SK-N-SH treated with all-trans-retinoic acid at 6 μM for 48 hours (cell line): ENCODE results near the gene HDGF.

Experiments used
- ATAC-seq: fragments of 200-7000 bp; cut with Tn5 transposase; 3 replicates; pipeline ENCODE4 v1.9.1; 2020; ENCODE audit warnings: mild to moderate bottlenecking, moderate library complexity
- ARNTL ChIP-seq: fragments of 450-650 bp; formaldehyde crosslinking; IDR thresholded peaks from 2 replicates; pipeline ENCODE4 v1.5.0; 2020; ENCODE audit warnings: low read depth, mild to moderate bottlenecking, moderate library complexity, borderline replicate concordance
- BACH2 ChIP-seq: fragments of 250-450 bp; sonication (Bioruptor Pico); IDR thresholded peaks from 2 replicates; pipeline ENCODE4 v1.9.0; 2021; ENCODE audit warnings: mild to moderate bottlenecking, borderline replicate concordance
- CREB5 ChIP-seq: fragments of 250-450 bp; sonication (Bioruptor Pico); IDR thresholded peaks from 2 replicates; pipeline ENCODE4 v1.5.1; 2020; ENCODE audit warnings: low read depth, mild to moderate bottlenecking, moderate library complexity
- CSDC2 ChIP-seq: fragments of 250-450 bp; sonication (Bioruptor Pico); IDR thresholded peaks from 2 replicates; pipeline ENCODE4 v1.5.0; 2020; ENCODE audit warnings: mild to moderate bottlenecking, moderate library complexity
- CSRNP3 ChIP-seq: fragments of 250-450 bp; sonication (Bioruptor Pico); IDR thresholded peaks from 2 replicates; pipeline ENCODE4 v1.5.1; 2021; ENCODE audit warnings: mild to moderate bottlenecking, moderate library complexity
- ESRRG ChIP-seq: fragments of 250-450 bp; sonication (Bioruptor Pico); IDR thresholded peaks from 2 replicates; pipeline ENCODE4 v1.6.1; 2021; ENCODE audit warnings: mild to moderate bottlenecking
- GLIS3 ChIP-seq: fragments of 250-450 bp; sonication (Bioruptor Pico); IDR thresholded peaks from 2 replicates; pipeline ENCODE4 v1.5.0; 2020; ENCODE audit warnings: mild to moderate bottlenecking, moderate library complexity
- ISL1 ChIP-seq: fragments of 250-450 bp; sonication (Bioruptor Pico); IDR thresholded peaks from 2 replicates; pipeline ENCODE4 v2.1.2; 2022; ENCODE audit warnings: mild to moderate bottlenecking, moderate library complexity
- OSR1 ChIP-seq: fragments of 250-450 bp; sonication (Bioruptor Pico); IDR thresholded peaks from 2 replicates; pipeline ENCODE4 v1.8.0; 2022; ENCODE audit warnings: moderate library complexity, mild to moderate bottlenecking, inconsistent platforms
- PATZ1 ChIP-seq: fragments of 250-450 bp; sonication (Bioruptor Pico); IDR thresholded peaks from 2 replicates; pipeline ENCODE4 v1.8.0; 2020; ENCODE audit warnings: mild to moderate bottlenecking, moderate library complexity, borderline replicate concordance
- POU6F1 ChIP-seq: fragments of 250-450 bp; sonication (Bioruptor Pico); IDR thresholded peaks from 2 replicates; pipeline ENCODE4 v1.8.0; 2021; ENCODE audit warnings: low read depth, mild to moderate bottlenecking, moderate library complexity, borderline replicate concordance
- PPARA ChIP-seq: fragments of 250-450 bp; sonication (Bioruptor Pico); IDR thresholded peaks from 2 replicates; pipeline ENCODE4 v1.5.0; 2020; ENCODE audit warnings: mild to moderate bottlenecking, borderline replicate concordance
- RARB ChIP-seq: fragments of 250-450 bp; sonication (Bioruptor Pico); IDR thresholded peaks from 2 replicates; pipeline ENCODE4 v1.8.0; 2021; ENCODE audit warnings: mild to moderate bottlenecking, moderate library complexity
- SNAI2 ChIP-seq: fragments of 250-450 bp; sonication (Bioruptor Pico); IDR thresholded peaks from 2 replicates; pipeline ENCODE4 v1.5.0; 2020; ENCODE audit warnings: mild to moderate bottlenecking, moderate library complexity
- TCF4 ChIP-seq: fragments of 250-450 bp; sonication (Bioruptor Pico); IDR thresholded peaks from 2 replicates; pipeline ENCODE4 v1.8.0; 2021; ENCODE audit warnings: mild to moderate bottlenecking, moderate library complexity, borderline replicate concordance
- TOX ChIP-seq: fragments of 250-450 bp; sonication (Bioruptor Pico); IDR thresholded peaks from 2 replicates; pipeline ENCODE4 v1.8.0; 2021; ENCODE audit warnings: mild to moderate bottlenecking, moderate library complexity, borderline replicate concordance
- TSHZ2 ChIP-seq: fragments of 250-450 bp; sonication (Bioruptor Pico); IDR thresholded peaks from 2 replicates; pipeline ENCODE4 v1.5.0; 2020; ENCODE audit warnings: mild to moderate bottlenecking, moderate library complexity
- ZC3H10 ChIP-seq: fragments of 250-450 bp; sonication (Bioruptor Pico); IDR thresholded peaks from 2 replicates; pipeline ENCODE4 v1.5.1; 2021; ENCODE audit warnings: mild to moderate bottlenecking, moderate library complexity
- ZFP3 ChIP-seq: fragments of 250-450 bp; sonication (Bioruptor Pico); IDR thresholded peaks from 2 replicates; pipeline ENCODE4 v1.5.0; 2020; ENCODE audit warnings: mild to moderate bottlenecking, moderate library complexity
- ZFP30 ChIP-seq: fragments of 450-650 bp; formaldehyde crosslinking; IDR thresholded peaks from 2 replicates; pipeline ENCODE4 v1.5.0; 2022; ENCODE audit warnings: mild to moderate bottlenecking, moderate library complexity
- ZNF565 ChIP-seq: fragments of 450-650 bp; formaldehyde crosslinking; conservative IDR thresholded peaks from 2 replicates; pipeline ENCODE4 v1.5.0; 2020; ENCODE audit warnings: low read depth, mild to moderate bottlenecking, moderate library complexity
- ZNF70 ChIP-seq: fragments of 450-650 bp; formaldehyde crosslinking; IDR thresholded peaks from 2 replicates; pipeline ENCODE4 v1.5.0; 2020; ENCODE audit warnings: mild to moderate bottlenecking, moderate library complexity
- ZNF8 ChIP-seq: fragments of 450-650 bp; formaldehyde crosslinking; IDR thresholded peaks from 2 replicates; pipeline ENCODE4 v1.5.0; 2020; ENCODE audit warnings: mild to moderate bottlenecking, moderate library complexity

Gene HDGF

DNA sequence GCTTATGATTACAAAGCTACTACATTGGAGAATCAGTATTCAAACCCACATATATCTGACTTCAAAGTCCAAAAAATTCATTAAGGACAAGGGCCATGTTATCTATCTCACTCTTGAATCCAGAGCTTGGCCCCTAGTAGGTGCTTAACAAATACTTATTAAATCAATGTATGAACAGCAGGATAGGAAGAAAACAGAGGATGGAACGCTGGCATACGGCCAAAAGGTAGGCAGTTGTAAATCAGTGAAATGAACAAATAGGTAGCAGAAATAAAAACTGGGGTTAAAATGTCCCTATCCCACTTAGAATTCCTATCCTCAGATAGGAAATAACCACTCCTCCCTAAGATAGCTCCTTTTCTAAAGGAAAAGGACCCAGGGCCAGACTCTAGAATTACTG, 12.6 kb downstream of the HDGF start:
- TF ChIP-seq ZFP30 (CRISPR knock-in tag), result no peak
- no peak for TF ChIP-seq RARB
- TF ChIP-seq SNAI2 (CRISPR knock-in tag), result no peak
- no peak for TF ChIP-seq ISL1
- no peak for TF ChIP-seq OSR1
- no peak for TF ChIP-seq BACH2 (CRISPR knock-in tag)
- no peak for TF ChIP-seq TOX
- no peak for TF ChIP-seq ESRRG (CRISPR knock-in tag)
- no peak for TF ChIP-seq ZNF8 (CRISPR knock-in tag)
- no peak for TF ChIP-seq PATZ1 (CRISPR knock-in tag)
- no peak for TF ChIP-seq CREB5 (CRISPR knock-in tag)
- no peak for TF ChIP-seq ZFP3 (CRISPR knock-in tag)
- no peak for TF ChIP-seq ZNF70 (CRISPR knock-in tag)
- no peak for TF ChIP-seq CSRNP3 (CRISPR knock-in tag)
- no peak for TF ChIP-seq ZC3H10 (CRISPR knock-in tag)
- no peak for TF ChIP-seq TSHZ2
- TF ChIP-seq ZNF565 (CRISPR knock-in tag), result no peak
- TF ChIP-seq TCF4 (CRISPR knock-in tag), result no peak
- no peak for TF ChIP-seq PPARA (CRISPR knock-in tag)
- ATAC-seq, result no peak

DNA sequence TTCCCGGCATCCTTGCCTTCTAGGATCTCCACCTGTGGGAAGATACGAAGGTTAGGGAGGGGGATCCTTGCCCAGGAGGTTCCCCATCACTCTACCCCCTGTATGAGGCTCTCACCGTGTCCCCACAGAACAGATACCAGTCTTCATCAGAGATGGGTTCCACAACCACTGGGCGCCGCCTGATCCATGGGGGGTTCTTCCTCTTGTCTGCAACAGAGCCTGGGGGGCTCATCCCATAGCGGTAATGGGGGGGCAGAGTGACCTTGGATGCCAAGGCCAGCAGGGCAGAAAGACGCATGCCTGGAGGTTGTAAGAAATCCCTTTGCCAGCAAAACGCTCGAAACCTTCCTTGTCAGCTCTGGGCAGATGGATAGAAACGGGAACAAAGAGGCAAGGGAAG, 13.1 kb downstream of the HDGF start:
- TF ChIP-seq GLIS3 (CRISPR knock-in tag) (no peak), ZFP3 (CRISPR knock-in tag) (no peak), BACH2 (CRISPR knock-in tag) (no peak), POU6F1 (CRISPR knock-in tag) (no peak), ARNTL (no peak), CSDC2 (CRISPR knock-in tag) (no peak), ZNF565 (CRISPR knock-in tag) (no peak), ESRRG (CRISPR knock-in tag) (no peak), RARB (no peak), PATZ1 (CRISPR knock-in tag) (no peak), CSRNP3 (CRISPR knock-in tag) (no peak), TSHZ2 (no peak), ISL1 (no peak), SNAI2 (CRISPR knock-in tag) (no peak), PPARA (CRISPR knock-in tag) (no peak), ZC3H10 (CRISPR knock-in tag) (no peak), TOX (no peak)
- ATAC-seq, result no peak
